SK-N-SH treated with all-trans-retinoic acid at 6 μM for 48 hours (cell line): ENCODE measurements around the gene UBASH3B.

ENCODE experiments used
- BACH2 ChIP-seq: fragments of 250-450 bp; sonication (Bioruptor Pico); IDR thresholded peaks from 2 replicates; pipeline ENCODE4 v1.9.0; 2021; ENCODE audit warnings: mild to moderate bottlenecking, borderline replicate concordance
- GLIS3 ChIP-seq: fragments of 250-450 bp; sonication (Bioruptor Pico); IDR thresholded peaks from 2 replicates; pipeline ENCODE4 v1.5.0; 2020; ENCODE audit warnings: mild to moderate bottlenecking, moderate library complexity
- ISL1 ChIP-seq: fragments of 250-450 bp; sonication (Bioruptor Pico); IDR thresholded peaks from 2 replicates; pipeline ENCODE4 v2.1.2; 2022; ENCODE audit warnings: mild to moderate bottlenecking, moderate library complexity
- SNAI2 ChIP-seq: fragments of 250-450 bp; sonication (Bioruptor Pico); IDR thresholded peaks from 2 replicates; pipeline ENCODE4 v1.5.0; 2020; ENCODE audit warnings: mild to moderate bottlenecking, moderate library complexity
- ZC3H10 ChIP-seq: fragments of 250-450 bp; sonication (Bioruptor Pico); IDR thresholded peaks from 2 replicates; pipeline ENCODE4 v1.5.1; 2021; ENCODE audit warnings: mild to moderate bottlenecking, moderate library complexity
- TF ChIP-seq, protein P1 (sequence below): fragments of 250-450 bp; sonication (Bioruptor Pico); IDR thresholded peaks from 2 replicates; pipeline ENCODE4 v1.8.0; 2020; ENCODE audit warnings: mild to moderate bottlenecking, moderate library complexity, borderline replicate concordance
- TF ChIP-seq, protein P2 (sequence below): fragments of 250-450 bp; sonication (Bioruptor Pico); IDR thresholded peaks from 2 replicates; pipeline ENCODE4 v1.5.0; 2020; ENCODE audit warnings: mild to moderate bottlenecking, moderate library complexity

DNA sequence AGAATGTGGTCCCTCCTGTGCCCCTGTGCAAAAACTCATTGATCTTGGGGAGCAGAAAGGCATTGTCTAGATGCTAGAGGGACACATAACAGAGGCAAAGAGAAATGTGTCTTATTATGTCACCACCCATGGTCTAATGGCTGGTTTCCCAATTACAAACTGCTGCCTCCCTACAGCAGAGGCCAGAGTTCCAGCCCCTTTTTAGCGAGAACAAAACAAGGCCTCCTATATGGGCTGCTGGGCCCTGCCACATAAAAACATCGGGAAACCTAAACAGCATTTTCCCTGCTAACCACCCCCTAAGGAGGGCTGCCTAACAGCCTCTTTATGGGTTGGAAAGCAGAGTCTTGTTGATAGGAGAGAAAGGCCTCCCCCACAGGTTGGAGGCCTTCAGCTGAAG is 107.6 kb downstream of the UBASH3B start:
- TF ChIP-seq SNAI2 (CRISPR knock-in tag) (no peak), ZC3H10 (no peak), BACH2 (CRISPR knock-in tag) (no peak), ISL1 (CRISPR knock-in tag) (no peak), GLIS3 (CRISPR knock-in tag) (no peak)
- TF ChIP-seq, protein P1, sequence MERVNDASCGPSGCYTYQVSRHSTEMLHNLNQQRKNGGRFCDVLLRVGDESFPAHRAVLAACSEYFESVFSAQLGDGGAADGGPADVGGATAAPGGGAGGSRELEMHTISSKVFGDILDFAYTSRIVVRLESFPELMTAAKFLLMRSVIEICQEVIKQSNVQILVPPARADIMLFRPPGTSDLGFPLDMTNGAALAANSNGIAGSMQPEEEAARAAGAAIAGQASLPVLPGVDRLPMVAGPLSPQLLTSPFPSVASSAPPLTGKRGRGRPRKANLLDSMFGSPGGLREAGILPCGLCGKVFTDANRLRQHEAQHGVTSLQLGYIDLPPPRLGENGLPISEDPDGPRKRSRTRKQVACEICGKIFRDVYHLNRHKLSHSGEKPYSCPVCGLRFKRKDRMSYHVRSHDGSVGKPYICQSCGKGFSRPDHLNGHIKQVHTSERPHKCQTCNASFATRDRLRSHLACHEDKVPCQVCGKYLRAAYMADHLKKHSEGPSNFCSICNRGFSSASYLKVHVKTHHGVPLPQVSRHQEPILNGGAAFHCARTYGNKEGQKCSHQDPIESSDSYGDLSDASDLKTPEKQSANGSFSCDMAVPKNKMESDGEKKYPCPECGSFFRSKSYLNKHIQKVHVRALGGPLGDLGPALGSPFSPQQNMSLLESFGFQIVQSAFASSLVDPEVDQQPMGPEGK: no peak
- TF ChIP-seq, protein P2, sequence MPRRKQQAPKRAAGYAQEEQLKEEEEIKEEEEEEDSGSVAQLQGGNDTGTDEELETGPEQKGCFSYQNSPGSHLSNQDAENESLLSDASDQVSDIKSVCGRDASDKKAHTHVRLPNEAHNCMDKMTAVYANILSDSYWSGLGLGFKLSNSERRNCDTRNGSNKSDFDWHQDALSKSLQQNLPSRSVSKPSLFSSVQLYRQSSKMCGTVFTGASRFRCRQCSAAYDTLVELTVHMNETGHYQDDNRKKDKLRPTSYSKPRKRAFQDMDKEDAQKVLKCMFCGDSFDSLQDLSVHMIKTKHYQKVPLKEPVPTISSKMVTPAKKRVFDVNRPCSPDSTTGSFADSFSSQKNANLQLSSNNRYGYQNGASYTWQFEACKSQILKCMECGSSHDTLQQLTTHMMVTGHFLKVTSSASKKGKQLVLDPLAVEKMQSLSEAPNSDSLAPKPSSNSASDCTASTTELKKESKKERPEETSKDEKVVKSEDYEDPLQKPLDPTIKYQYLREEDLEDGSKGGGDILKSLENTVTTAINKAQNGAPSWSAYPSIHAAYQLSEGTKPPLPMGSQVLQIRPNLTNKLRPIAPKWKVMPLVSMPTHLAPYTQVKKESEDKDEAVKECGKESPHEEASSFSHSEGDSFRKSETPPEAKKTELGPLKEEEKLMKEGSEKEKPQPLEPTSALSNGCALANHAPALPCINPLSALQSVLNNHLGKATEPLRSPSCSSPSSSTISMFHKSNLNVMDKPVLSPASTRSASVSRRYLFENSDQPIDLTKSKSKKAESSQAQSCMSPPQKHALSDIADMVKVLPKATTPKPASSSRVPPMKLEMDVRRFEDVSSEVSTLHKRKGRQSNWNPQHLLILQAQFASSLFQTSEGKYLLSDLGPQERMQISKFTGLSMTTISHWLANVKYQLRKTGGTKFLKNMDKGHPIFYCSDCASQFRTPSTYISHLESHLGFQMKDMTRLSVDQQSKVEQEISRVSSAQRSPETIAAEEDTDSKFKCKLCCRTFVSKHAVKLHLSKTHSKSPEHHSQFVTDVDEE (CRISPR knock-in tag): no peak
